ENCODE results near the gene SIAH1.
"Not testable (repeated sequence)": the region's sequence is repeated elsewhere in the genome, so short reads cannot be mapped to it uniquely, and the experiment has no call there.

The SIAH1 gene

DNA sequence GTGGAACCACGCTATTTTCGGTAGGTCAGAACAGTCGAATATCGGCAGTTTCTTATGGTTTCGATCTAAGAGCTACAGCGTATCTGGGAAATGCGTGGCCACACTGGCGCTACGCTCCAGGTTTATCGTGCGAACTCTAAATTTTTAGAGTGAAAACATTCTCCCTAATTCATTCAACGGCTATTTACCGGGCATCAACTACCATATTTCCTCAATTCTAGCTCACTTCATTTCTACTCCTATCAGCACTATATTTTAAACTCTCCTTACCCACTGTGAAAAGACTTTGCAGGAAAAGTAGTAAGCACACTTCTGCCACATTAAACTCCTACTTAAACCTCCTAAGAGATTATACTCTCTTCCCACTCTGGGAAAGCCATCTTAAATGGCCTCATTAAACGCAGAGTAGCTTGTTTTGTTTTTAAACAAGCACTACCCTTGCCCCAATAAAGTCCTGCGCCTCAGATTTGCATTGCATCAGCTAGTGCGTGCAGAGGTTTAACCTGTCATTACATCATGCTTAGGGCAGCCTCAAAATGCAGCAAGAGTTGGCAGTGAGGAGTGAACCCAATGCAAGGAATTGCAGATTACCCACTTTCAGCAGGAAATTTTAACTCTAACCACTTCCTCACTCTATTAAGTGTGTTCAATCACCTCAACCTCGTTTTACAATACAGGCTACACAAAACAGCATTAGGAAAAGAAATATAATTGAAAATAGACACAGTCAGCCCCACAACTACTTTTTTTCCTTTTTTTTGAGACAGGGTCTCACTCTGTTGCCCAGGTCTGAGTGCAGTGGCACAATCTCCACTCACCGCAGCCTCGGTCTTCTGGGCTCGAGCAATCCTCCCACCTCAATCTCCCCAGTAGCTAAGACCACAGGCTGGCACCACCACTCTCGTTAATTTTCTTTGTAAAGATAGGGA is 18.8 kb downstream of the SIAH1 start:
- peak; percentile 67 for DNase-seq (ENCODE audit: low read depth)

DNA sequence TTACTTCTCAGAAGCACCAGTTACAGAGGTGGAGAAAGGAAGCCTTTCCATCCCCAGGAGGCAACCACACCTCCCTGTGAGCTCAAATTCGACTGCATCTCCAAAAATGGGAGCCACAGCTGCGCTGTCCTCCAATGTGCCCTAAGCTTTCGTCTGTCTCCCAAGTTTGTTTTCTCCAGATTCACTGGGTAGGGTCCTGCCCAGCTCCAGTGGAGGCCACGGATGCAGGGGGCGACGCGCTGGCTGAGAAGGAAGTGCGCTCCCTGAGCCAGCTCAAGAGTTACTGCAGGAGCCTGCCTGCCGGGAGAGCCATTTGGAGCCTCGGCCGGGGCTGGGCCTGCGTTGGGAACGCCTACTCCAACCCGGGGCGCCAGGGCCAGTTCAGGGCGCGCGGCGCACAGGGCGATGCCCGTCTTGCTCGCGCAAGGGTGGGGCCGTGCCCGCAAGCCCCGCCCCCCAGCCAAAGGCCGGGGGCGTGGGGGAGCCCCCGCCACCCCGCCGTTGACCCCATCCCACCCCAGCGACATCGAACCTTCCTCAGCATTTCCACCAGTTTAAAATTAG is 19.5 kb downstream of the SIAH1 start:
- DNase-seq (ENCODE audit: low read depth) = no peak

DNA sequence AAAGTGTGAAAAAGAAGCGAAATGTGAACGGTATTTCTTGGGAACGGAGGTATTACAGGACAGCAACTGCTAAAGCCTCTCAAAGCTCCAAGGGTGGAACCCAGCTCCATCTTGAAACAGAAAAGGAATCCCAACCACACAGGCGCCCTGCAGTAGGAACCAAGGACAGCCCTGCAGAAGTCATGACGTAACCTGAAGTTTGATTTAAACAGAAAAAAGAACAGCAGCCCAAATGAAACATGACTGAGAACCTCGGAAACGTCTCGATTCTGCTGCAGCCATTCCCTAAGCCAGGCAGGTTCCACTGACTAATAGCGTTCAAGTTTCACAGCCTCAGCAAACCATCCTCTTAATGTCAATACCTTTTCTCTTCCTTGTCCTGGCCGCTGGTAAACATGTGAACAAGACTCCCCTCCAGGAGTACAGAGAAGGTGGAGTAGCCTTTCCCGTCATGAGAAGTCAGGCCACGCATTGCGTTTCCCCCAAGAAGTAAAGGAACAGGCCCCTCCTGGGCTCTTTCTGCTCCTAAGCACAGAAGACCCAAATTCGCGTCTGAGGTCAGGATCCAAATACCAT is 20.1 kb downstream of the SIAH1 start:
- no peak for DNase-seq (ENCODE audit: low read depth)

DNA sequence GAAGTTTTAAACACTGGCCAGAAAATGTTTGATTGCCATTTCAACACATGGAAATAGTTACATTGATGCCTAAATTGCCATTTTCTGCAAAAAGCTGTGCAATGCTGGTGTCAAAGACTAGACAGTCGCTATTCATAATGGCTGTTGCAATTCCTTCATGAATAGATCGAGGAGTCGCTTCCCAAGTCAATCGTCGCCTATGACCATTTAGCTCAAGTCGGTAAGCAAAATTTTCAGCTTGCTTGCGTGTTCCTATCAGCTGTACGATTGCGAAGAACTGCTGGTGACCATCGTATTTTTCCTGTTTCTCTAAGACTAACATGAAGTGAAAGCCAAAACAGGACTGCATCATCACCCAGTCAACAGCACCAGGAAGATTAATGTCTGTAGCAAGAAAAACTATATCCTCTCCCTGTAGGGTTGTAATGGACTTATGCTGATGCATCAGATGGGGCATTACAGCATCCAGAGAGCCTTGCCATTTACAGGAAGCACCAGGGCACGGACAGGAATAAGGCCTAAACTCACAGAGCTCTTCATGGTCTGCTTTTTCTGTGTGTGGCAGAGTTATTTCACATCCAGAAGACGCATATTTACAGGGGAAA is 23.6 kb downstream of the SIAH1 start:
- no peak for DNase-seq (ENCODE audit: low read depth)

DNA sequence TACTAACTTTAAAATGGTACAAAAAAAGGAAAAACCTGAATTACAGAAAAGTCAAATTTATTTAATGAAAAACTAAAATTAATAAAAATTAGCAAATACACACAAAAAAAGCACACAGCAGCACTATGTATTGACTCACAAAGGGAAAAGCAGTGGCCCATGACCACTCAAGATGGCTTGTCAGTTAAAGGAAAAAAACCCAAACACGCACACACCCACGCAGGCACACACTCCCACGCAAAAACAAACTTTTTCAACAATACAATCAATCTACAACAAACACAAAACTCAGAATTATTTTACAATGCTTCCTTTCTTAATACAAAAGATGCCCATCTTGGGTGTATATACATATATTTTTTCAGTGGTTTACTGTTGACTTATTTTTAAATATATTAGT is 24.2 kb downstream of the SIAH1 start:
- DNase-seq (ENCODE audit: low read depth) = no peak

DNA sequence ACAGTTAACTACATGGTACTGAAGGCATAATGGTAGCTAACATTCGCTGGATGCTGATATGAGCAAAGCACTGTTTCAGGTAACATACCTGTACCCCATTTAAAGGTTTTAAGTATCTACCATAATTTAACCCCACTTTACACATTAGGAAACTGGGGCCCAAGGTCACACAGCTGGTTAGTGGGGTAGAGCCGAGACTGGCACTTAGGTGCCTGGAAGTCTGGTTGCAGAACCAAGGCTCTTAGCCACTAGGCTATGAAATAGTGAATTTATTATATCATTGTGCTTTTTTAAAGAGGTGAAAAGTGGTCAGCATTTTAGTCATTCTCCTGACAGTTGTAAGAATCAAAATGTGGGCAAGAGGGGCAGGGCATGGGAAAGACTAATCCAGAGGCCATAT is 25.2 kb downstream of the SIAH1 start:
- no peak for DNase-seq (ENCODE audit: low read depth)

DNA sequence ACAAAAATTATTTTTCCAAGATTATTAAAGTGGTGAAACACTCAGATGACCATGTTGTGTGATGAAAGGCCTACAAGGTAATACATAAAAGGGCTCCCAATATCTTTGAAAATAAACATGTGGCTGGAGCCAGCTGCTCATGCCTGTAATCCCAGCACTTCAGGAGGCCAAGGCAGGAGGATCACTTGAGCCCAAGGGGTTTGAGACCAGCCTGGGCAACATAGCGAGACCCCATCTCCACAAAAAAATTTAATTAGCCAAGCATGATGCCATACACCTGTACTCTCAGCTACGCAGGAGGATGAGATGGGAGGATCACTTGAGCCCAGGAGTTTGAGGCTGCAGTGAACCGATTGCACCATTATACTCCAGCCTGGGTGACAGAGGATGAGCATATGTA is 26.8 kb downstream of the SIAH1 start:
- DNase-seq (ENCODE audit: low read depth) = no peak

DNA sequence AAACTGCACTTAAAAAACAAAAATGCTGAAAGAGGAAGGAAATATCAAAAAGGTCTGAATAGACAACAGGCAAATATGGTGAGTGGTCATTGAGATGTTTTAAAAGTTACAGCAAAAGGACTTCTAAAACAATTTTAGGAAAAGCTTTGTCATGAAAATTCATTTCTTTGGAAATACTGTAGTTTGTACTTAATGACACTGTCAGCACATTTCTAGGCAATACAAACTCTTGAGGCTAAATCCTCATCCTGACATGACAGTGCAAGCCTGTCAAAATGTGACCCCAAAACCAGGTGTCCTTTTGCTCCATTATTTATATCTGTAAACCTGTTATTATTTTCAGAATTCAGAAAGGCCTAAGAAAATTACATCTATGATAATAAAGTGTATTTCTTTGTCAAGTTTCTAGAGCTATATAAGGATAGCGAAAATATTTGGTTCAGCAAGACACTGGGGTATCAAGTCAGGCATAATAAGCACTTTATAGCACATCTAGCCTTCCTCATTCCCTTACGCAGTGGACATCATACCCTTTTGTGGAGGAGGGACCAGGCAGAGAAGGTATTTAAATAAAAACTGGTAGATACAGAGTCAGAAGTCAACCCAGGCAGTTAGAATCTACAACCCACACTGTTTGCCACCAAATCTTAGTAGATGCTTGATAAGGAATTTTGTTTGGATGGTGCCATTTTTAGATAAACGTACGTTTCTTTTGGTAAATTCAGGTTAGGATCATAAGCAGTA is 28.4 kb downstream of the SIAH1 start:
- no peak for DNase-seq (ENCODE audit: low read depth)

DNA sequence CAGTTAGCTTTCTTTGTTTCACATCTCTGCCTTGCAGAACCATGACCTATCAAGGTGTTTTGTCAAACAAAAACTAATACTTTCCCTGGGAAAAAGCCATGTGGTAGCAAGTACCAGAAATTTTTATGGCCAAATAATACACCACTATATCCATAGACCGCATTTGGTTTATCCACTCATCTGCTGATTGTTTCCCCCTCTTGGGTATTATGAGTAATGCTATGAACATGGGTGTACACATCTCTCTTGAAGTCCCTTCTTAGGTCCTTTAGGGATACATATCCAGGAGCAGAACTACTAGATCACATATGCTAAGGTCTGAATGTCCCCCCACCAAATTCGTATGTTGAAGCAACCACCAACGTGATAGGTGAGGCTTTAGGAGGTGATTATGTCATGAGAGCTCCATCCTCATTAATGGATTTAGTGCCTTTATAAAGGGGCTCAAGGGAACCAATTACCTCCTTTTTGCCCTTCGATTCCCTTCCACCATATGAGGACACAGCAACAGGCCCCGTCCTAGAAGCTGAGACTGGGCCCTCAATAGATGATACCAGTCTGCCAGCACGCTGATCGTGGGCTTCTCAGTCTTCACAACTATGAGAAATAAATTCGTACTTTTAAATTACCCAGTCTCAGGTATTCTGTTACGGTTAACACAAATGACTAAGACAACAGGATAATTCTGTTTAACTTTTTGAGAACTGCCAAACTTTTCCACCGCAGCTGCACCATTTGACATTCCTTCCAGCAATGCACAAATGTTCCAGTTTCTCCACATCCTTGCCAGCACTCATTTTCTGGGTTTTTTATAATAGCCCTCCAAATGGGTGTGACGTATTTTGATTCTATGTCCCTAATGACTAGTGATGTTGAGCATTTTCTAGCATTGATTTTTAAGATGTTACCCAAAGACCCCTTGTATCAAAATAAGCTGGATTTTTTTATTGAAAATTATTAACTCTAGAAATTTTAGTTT is 30.0 kb downstream of the SIAH1 start:
- no peak for DNase-seq (ENCODE audit: low read depth)

DNA sequence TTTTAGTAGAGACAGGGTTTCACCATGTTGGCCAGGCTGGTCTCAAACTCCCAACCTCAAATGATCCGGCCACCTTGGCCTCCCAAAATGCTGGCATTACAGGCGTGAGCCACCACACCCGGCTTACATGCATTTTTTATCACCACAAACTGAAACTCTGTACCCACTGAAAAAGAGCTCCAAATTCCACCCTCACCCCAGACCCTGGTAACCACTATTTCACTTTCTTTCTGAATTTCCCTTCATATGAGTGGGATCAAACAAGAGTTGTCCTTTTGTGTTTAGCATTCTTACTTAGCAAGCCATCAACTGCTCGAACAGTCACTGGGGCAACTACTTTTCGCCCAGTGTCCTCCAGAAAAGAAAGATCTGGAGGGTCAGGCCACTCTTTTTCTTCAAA is 30.8 kb downstream of the SIAH1 start:
- DNase-seq (ENCODE audit: low read depth) = not testable (repeated sequence)

DNA sequence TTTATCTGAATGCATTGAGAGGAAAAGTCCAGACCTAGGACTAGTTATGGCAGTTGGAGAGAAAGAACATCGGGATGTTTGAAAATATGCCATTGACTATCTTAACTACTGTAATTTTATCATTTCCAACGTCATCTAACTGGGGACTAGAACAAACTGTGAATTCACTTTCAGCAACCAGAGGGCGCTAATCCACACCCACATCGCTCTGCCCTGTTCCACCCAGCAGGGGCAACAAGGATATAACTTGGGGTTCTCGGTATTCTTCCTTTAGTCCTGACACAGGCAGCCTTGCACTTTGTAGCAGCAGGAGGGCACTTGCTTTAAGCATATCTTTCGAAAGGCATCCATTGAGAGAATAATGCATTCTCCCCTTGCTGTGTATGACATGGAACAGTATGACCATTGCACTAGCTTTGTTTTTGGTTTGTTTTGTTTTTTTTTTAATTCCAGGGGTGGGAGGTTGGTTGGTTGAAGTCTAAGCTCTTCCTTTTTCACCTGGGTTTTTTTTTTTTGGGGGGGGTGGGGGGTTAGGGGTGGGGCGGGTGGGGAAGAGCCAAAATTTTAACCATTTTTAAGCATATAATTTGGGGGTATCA is 31.5 kb downstream of the SIAH1 start:
- DNase-seq (ENCODE audit: low read depth) = peak; percentile 32

DNA sequence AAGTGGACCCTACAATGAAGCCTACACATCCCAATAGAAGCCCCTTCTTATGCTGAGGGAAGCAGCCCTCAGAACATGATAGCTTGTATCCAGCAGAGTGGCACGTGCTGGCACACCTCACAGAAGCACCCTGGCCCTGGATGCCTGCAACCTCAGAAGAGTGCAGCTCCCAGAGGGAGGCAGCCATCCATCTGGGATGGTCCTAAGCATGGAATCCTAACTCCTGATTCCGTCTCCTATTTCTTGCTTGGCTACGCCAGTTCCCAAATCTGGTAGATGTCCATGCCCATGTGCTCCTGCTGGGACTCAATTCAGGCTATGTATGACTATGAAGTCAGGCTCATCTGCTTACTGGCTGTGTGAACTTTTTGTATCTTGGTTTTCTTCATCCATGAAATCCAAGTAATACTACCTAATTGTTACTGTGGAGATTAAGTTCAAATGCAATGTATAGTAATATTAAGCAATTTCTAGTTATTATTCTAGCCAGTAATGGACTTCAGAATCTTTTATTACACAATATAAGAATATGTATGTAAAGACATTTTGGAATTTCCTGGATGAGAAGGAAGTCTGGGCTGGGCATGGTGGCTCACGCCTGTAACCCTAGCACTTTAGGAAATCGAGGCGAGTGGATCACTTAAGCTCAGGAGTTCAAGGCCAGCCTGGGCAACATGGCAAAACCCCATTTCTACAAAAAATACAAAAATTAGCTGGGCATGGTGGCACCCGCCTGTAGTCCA is 32.4 kb downstream of the SIAH1 start:
- no peak for DNase-seq (ENCODE audit: low read depth)

DNA sequence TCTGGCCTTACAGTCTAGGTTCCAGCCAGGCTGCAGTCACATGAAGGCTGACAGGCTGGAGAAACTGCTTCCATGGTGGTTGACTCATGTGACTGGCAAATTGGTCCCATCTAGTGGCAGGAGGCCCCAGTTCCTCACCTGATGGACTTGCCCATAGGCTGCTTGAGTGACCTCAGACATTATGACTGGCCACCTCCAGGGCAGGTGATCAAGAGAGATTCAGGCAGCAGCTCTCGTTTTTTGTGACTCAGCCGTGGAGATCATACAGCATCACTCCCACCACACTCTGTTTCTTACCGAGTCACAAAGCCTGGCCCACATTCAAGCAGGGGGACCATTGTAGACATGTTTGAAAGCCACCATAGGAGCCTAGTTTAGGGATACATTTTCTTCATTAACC is 34.5 kb downstream of the SIAH1 start:
- DNase-seq (ENCODE audit: low read depth) = no peak

DNA sequence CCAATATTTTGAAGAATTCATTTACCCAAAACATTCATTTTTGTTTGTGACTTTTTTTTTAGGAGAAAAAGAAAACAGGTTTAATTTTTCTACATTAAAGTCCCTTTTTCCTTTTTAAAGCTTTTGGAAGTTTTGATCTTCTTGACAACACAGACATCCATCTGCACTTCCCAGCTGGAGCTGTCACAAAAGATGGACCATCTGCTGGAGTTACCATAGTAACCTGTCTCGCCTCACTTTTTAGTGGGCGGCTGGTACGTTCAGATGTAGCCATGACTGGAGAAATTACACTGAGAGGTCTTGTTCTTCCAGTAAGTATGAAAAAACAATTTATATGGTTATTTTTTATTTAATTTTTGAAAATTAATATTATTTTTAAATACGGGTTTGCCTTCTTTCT is 37.2 kb downstream of the SIAH1 start:
- no peak for DNase-seq (ENCODE audit: low read depth)

DNA sequence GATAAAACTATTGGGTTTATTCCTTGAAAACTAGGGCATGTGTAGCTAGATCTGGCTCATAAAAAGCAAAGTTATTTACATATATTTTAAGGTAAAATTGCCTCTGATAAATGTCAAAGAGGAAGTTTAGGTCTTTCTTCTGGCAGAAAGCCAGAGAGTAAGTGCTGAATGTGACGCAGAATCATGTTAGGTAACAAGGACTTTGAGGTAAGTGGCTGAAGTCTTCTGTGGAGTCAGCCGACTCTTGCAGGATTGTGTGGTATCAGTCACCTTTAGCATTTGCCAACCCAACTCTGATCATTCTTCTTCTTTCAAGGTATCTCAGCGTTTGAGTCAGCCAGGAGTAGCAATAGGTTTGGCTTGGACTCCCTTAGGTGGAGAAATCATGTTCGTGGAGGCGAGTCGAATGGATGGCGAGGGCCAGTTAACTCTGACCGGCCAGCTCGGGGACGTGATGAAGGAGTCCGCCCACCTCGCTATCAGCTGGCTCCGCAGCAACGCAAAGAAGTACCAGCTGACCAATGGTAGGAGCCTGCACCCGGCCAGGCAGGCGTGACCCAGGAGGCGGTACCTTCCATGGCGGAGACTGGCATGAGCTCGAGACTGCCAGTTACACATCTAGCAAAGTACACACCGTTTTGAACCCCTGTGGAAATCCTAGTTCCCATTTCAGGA is 37.9 kb downstream of the SIAH1 start:
- DNase-seq (ENCODE audit: low read depth) = no peak

DNA sequence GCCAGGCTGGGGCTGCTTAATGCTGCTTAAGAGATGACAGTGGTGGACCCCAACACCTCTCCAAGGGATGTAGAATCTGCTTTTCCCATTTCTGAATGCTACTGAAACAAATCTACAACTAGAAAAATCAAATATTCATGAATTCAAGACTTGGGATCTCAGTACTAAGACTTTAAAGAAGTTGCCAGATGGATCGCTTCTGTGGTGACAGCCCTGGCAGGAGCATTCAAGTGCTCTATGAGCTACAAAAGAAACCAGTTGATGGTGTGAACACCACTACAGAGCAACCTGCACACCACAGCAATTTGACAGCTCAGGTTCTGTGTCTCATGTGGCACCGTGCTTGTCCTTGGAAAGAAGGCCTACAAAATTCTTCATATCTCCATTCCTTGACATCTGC is 42.6 kb downstream of the SIAH1 start:
- DNase-seq (ENCODE audit: low read depth) = no peak

DNA sequence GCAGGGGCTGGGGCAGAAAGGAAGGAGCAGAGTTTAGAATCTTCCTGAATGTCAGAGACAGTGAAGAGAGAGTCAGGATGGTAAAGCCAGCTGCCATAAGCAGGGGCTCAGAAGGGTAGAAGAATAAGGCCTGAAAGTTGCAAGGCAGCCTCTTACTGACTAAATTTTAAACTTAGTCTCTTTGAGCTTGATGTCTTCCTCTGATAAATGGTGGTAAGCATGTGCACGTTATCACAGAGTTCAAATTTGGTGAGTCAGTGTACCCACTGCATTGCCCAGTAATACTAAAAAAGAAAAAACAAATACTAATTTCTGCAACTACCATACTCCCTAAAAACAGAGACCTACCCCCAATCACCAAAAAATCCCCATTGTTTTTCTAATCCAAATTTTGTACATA is 45.2 kb downstream of the SIAH1 start:
- no peak for DNase-seq (ENCODE audit: low read depth)

DNA sequence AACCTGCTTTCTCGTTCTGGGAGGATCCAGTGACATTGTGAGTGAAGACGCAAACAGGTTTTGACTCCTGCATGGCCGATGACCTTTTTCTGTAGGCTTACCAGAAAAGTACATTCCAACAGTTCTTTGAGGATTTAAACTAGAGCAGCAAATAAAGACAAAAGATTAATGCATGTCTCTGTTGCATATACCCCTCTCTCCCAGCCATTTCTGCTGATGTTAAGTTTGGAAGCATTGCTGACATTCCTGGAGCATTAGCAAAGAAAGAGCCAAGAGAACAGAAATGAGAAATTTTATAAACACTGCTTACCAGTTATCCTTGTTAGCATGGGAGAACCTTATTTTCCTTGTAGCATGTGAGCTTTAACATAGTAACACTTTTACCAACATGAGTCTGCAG is 49.3 kb downstream of the SIAH1 start:
- no peak for DNase-seq (ENCODE audit: low read depth)

DNA sequence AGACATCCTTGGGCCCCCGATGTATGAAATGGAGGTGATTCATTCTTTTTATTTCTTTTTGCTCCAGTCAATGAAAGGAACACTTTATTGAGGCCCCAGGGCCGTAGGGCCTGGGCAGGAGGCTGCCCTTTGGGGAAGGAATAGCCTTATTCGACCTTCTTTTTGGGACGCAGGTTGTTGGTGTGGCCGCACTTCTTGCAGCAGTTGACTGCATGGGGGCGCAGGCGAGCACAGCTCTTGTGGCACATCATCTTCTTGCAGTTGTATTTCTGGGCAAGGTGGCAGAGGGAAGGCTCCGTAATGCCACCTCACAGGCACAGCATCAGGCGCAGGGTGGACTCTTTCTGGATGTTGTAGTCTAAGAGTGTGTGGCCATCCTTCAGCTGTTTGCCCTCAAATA is 50.9 kb downstream of the SIAH1 start:
- DNase-seq (ENCODE audit: low read depth) = no peak
